Endodermal cell (in vitro differentiated cells): ENCODE results near the gene CYREN. TPM values are rescaled to one million over a fixed set of nuclear protein-coding genes. Genes with fewer than 3 reads are reported as not detected.

Experiments used
- DNase-seq: peaks from one replicate; pipeline ENCODE4 v3.0.0-alpha.2; 2017
- H3K27ac ChIP-seq: 2 replicates; pipeline ENCODE4 v1.5.1; 2013; ENCODE audit warnings: mild to moderate bottlenecking, low read depth, low read length, moderate library complexity
- H3K27me3 ChIP-seq: 2 replicates; pipeline ENCODE4 v1.6.1; 2013; ENCODE audit warnings: mild to moderate bottlenecking, low read length, moderate library complexity; ENCODE audit not compliant: insufficient read depth, control insufficient read depth, poor library complexity, severe bottlenecking
- H3K36me3 ChIP-seq: 2 replicates; pipeline ENCODE4 v1.7.0; 2013; ENCODE audit warnings: mild to moderate bottlenecking, low read length, moderate library complexity; ENCODE audit not compliant: control insufficient read depth, insufficient read depth
- H3K4me1 ChIP-seq: one replicate; pipeline ENCODE4 v1.7.0; 2013; ENCODE audit warnings: low read length; ENCODE audit not compliant: control insufficient read depth, insufficient read depth
- H3K4me3 ChIP-seq: 2 replicates; pipeline ENCODE4 v1.5.1; 2013; ENCODE audit warnings: mild to moderate bottlenecking, low read length, moderate library complexity
- H3K9ac ChIP-seq: 2 replicates; pipeline ENCODE4 v1.6.1; 2013; ENCODE audit warnings: mild to moderate bottlenecking, low read length, moderate library complexity; ENCODE audit not compliant: poor library complexity, severe bottlenecking; ENCODE audit errors: extremely low read depth
- H3K9me3 ChIP-seq: 2 replicates; pipeline ENCODE4 v1.6.1; 2013; ENCODE audit warnings: mild to moderate bottlenecking, low read length, moderate library complexity; ENCODE audit not compliant: control insufficient read depth
- H3K27ac Mint-ChIP-seq: 2 replicates; pipeline ENCODE4 v1.8.0; 2020; ENCODE audit warnings: mixed read lengths
- H3K27me3 Mint-ChIP-seq: 2 replicates; pipeline ENCODE4 v1.8.0; 2021; ENCODE audit warnings: mild to moderate bottlenecking, mixed read lengths; ENCODE audit not compliant: insufficient read depth
- H3K36me3 Mint-ChIP-seq: 2 replicates; pipeline ENCODE4 v1.8.0; 2020; ENCODE audit warnings: low read depth, mixed read lengths
- H3K4me1 Mint-ChIP-seq: 2 replicates; pipeline ENCODE4 v1.8.0; 2020; ENCODE audit warnings: mixed read lengths
- H3K4me3 Mint-ChIP-seq: 2 replicates; pipeline ENCODE4 v1.8.0; 2020; ENCODE audit warnings: mild to moderate bottlenecking, moderate library complexity, mixed read lengths
- H3K9me3 Mint-ChIP-seq: 2 replicates; pipeline ENCODE4 v1.8.0; 2020; ENCODE audit warnings: mild to moderate bottlenecking, mixed read lengths
- CTCF ChIP-seq: fragments of 200-600 bp; sonication (generic); conservative IDR thresholded peaks from 2 replicates; pipeline ENCODE4 v1.5.0; 2021; ENCODE audit warnings: antibody characterized with exemption, mild to moderate bottlenecking
- WGBS, 2 experiments: methylation state at CpG; one replicate each; pipeline versions ENCODE4 v1.1.5 to v1.1.7; 2013; ENCODE audit warnings: missing lambda C conversion rate in 2 of 2, mixed read lengths in 1 of 2; ENCODE audit not compliant: insufficient coverage in 1 of 2, insufficient read length in 1 of 2; 5-methylcytosine and 5-hydroxymethylcytosine counted together
- total RNA-seq, 2 donors: library from RNA; stranded (reverse); fragmentation: NEBNext Ultra II Directional in 1 of 2; extraction: Animal tissue kit (Norgen Biotek cat#: 25700) in 1 of 2; gene quantifications; 2 replicates in 1 of 2; 3 replicates in 1 of 2; pipeline ENCODE4 v1.2.1, GENCODE V29; 2021

CYREN gene
- total RNA-seq, 2 donors from 2014 or later: 60.6 to 67.8 TPM

DNA sequence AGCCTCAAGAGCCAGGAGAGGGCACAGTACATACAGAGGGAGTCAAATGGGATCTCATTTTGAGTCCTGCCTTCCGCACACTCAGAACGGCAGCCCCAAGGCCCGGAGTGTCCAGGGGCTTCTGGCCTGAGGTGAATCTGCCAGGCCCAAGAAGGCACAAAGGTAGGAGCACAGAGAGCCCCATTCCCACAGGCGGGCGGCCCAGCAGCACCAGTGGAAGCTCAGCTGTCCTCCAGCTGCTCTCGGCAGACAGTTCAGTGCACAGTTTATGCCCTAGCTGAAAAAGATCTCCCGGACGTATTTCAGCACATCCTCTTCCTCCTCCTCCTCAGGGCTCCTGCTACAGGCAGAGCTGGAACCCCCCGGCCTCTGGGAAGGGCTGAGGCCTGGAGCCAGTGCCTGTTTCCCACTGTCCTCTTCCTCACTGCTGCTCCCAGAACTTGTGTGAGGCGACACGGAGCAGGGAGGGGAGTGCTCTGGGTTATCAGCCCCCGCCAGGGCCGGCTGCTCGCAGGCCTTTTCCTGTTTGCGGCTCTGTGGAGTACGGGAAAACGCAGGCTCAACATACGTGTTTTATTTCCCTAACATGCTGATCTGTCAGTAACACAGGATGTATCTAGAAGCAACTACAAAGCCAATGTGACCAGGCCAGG lies 4.0 kb downstream of the CYREN start:
- 93 to 99% methylated on average over 9 to 18 of the region's 18 CpGs for WGBS, 2 experiments
- H3K27ac Mint-ChIP-seq: no peak overlapping the region
- TF ChIP-seq CTCF: no peak
- H3K27me3 ChIP-seq: no peaks in the 10 kb centered on the region
- no peaks in the 10 kb centered on the region for H3K27me3 Mint-ChIP-seq
- H3K9me3 ChIP-seq: peaks cover 16% of the 10 kb centered on the region
- H3K9me3 Mint-ChIP-seq: peaks cover 17% of the 10 kb centered on the region
- H3K4me1 ChIP-seq: no peaks in the 10 kb centered on the region
- peaks cover 11% of the 10 kb centered on the region for H3K4me1 Mint-ChIP-seq
- no peak overlapping the region for H3K4me3 ChIP-seq
- DNase-seq: no peak
- no peak overlapping the region for H3K9ac ChIP-seq
- peaks cover 48% of the 10 kb centered on the region for H3K36me3 ChIP-seq
- no peak overlapping the region for H3K27ac ChIP-seq
- no peak overlapping the region for H3K4me3 Mint-ChIP-seq
- peaks cover 72% of the 10 kb centered on the region for H3K36me3 Mint-ChIP-seq

DNA sequence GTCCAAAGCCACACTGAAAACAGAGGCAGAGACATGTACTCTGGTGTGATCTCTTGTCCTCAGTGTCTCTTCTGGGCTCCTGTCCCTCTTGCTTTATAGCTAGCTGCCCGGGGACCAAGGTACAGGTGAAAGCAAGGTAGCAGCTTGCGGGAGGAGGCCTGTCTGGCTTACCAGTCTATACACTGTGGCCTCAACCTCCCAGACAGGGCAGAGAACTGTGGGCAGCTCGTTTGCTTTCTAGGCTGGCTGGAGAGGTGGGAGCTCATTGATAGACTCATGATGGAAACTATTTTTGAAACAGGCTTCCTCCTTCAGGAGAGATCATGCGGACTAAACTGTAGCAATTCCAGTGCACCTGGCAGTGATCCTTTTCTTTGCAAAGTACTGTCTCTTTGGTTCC lies 4.6 kb downstream of the CYREN start:
- Mint-ChIP-seq H3K27me3 (no peaks in the 10 kb centered on the region), H3K4me1 (peaks cover 14% of the 10 kb centered on the region), H3K36me3 (peaks cover 78% of the 10 kb centered on the region), H3K9me3 (peaks cover 19% of the 10 kb centered on the region), H3K4me3 (no peak overlapping the region), H3K27ac (no peak overlapping the region)
- H3K36me3 ChIP-seq: peaks cover 48% of the 10 kb centered on the region
- DNase-seq: no peak
- H3K27ac ChIP-seq: no peak overlapping the region
- H3K27me3 ChIP-seq: no peaks in the 10 kb centered on the region
- H3K9ac ChIP-seq: no peak overlapping the region
- WGBS, 2 experiments: 94 to 96% methylated on average over 2 to 4 of the region's 4 CpGs
- TF ChIP-seq CTCF: no peak
- no peaks in the 10 kb centered on the region for H3K4me1 ChIP-seq
- H3K9me3 ChIP-seq: peaks cover 16% of the 10 kb centered on the region
- no peak overlapping the region for H3K4me3 ChIP-seq

DNA sequence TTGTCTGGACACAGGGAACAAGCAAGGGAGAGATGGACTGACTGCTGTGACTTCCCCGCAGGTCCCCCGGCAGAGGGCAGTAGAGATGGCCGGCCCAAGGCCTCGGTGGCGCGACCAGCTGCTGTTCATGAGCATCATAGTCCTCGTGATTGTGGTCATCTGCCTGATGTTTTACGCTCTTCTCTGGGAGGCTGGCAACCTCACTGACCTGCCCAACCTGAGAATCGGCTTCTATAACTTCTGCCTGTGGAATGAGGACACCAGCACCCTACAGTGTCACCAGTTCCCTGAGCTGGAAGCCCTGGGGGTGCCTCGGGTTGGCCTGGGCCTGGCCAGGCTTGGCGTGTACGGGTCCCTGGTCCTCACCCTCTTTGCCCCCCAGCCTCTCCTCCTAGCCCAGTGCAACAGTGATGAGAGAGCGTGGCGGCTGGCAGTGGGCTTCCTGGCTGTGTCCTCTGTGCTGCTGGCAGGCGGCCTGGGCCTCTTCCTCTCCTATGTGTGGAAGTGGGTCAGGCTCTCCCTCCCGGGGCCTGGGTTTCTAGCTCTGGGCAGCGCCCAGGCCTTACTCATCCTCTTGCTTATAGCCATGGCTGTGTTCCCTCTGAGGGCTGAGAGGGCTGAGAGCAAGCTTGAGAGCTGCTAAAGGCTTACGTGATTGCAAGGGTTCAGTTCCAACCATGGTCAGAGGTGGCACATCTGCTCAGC lies 6.0 kb downstream of the CYREN start:
- Histone ChIP-seq H3K4me3 (no peak overlapping the region), H3K9ac (no peak overlapping the region), H3K27me3 (no peaks in the 10 kb centered on the region), H3K27ac (no peak overlapping the region), H3K4me1 (peaks cover 4% of the 10 kb centered on the region), H3K9me3 (peaks cover 16% of the 10 kb centered on the region), H3K36me3 (peaks cover 48% of the 10 kb centered on the region)
- peak; percentile 45 for TF ChIP-seq CTCF
- WGBS, 2 experiments: 88 to 89% methylated on average over 14 to 18 of the region's 18 CpGs
- peaks cover 20% of the 10 kb centered on the region for H3K4me1 Mint-ChIP-seq
- DNase-seq: no peak
- peaks cover 86% of the 10 kb centered on the region for H3K36me3 Mint-ChIP-seq
- H3K27me3 Mint-ChIP-seq: no peaks in the 10 kb centered on the region
- H3K9me3 Mint-ChIP-seq: peaks cover 21% of the 10 kb centered on the region
- H3K4me3 Mint-ChIP-seq: no peak overlapping the region
- no peak overlapping the region for H3K27ac Mint-ChIP-seq
